Esophagus (tissue), 2 donors: ENCODE results near the gene CIB1. TPM values are rescaled to one million over a fixed set of nuclear protein-coding genes. Genes with fewer than 3 reads are reported as not detected.

ENCODE experiments used
- H3K27ac ChIP-seq, 2 donors: one replicate each; pipeline ENCODE4 v1.5.1; 2013; ENCODE audit warnings: low read depth in 2 of 2, mild to moderate bottlenecking in 2 of 2, inconsistent platforms in 1 of 2, low read length in 1 of 2, moderate library complexity in 1 of 2
- H3K27me3 ChIP-seq, 2 donors: one replicate each; pipeline ENCODE4 v1.6.1; 2013; ENCODE audit warnings: low read length in 2 of 2, control low read depth in 1 of 2, mild to moderate bottlenecking in 1 of 2; ENCODE audit not compliant: insufficient read depth in 2 of 2, control insufficient read depth in 1 of 2
- H3K36me3 ChIP-seq, 2 donors: one replicate each; pipeline ENCODE4 v1.6.1; 2013; ENCODE audit warnings: low read length in 1 of 2; ENCODE audit not compliant: control insufficient read depth in 2 of 2, insufficient read depth in 2 of 2
- H3K4me1 ChIP-seq, 2 donors: one replicate each; pipeline ENCODE4 v1.6.1; 2013; ENCODE audit warnings: low read length in 1 of 2; ENCODE audit not compliant: control insufficient read depth in 2 of 2, insufficient read depth in 2 of 2
- H3K4me3 ChIP-seq, 2 donors: one replicate each; pipeline ENCODE4 v1.5.1; 2013; ENCODE audit warnings: low read length in 2 of 2, mild to moderate bottlenecking in 2 of 2, low read depth in 1 of 2, moderate library complexity in 1 of 2
- H3K9me3 ChIP-seq, 2 donors: one replicate each; pipeline ENCODE4 v1.6.1; 2013; ENCODE audit warnings: mild to moderate bottlenecking in 2 of 2, low read depth in 1 of 2, low read length in 1 of 2, moderate library complexity in 1 of 2; ENCODE audit not compliant: control insufficient read depth in 2 of 2, insufficient read depth in 1 of 2
- WGBS, 2 donors: extraction: QIAGEN DNeasy Blood & Tissue Kit; methylation state at CpG; one replicate each; pipeline ENCODE4 v1.1.7; 2013; 5-methylcytosine and 5-hydroxymethylcytosine counted together
- polyA plus RNA-seq, 2 donors: library from polyadenylated mRNA; stranded (reverse); fragments of 200-250 nt; gene quantifications; one replicate each; pipeline ENCODE4 v1.2.3, GENCODE V29; 2013
- donor health status: healthy with polysubstance abuse.
- donor health status: Bipolar disorder and iron deficiency.

Gene CIB1
- polyA plus RNA-seq, 2 donors = 88.5 to 121 TPM

DNA sequence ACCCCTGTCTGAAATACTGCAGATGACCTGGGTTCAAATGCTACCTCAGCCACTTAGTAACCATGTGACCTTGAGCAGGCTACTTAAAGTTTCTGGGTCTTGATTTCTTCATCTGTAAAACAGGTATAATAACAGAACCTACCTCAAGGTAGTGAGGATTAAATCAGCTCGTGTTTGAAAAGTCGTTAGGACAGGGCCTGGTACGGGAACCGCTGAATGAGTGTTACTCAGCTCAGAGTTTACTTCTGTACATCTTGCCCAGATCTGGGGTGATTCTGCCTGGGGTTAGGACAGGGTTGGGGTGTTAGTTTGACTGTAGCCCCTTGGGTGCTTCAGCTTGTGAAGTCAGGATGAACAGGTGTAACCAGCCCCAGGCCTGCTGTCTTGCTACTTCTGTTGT, 30.8 kb downstream of the CIB1 start:
- Histone ChIP-seq H3K27ac (peak overlapping the region; percentile 75 to 94), H3K36me3 (peaks cover 7 to 19% of the 10 kb centered on the region in 2 donors)
- 60 to 69% methylated on average over 4 of the region's 4 CpGs for WGBS, 2 donors

DNA sequence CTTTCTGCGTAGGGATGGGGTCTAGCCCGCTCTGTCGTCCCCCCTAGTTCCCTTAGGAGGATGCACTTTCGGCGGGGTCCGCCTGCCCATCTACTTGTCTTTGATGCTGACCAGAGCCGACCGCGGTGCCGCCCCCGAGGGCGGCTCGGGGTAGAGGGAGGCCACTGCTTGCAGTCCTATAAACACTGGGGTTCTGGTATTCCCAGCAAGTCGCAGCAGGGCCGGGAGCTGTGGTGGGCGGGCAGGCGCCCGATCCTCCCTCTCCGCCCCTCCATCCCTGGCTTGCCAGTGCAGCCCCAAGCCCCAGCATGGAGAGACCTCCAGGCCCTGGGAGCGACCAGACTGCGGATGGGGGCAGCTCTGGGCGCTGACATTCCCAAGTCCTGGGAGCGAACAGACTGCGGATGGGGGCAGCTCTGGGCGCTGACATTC, 31.8 kb downstream of the CIB1 start:
- H3K4me1 ChIP-seq = peaks cover 4 to 23% of the 10 kb centered on the region in 2 donors

More for the DNA sequence above, 30.8 kb downstream of the CIB1 start:
- no peaks in the 10 kb centered on the region for H3K27me3 ChIP-seq
- peaks cover 4 to 25% of the 10 kb centered on the region in 2 donors for H3K4me1 ChIP-seq
- no peaks in the 10 kb centered on the region for H3K9me3 ChIP-seq
- H3K4me3 ChIP-seq = peak overlapping the region; percentile 80 to 94

DNA sequence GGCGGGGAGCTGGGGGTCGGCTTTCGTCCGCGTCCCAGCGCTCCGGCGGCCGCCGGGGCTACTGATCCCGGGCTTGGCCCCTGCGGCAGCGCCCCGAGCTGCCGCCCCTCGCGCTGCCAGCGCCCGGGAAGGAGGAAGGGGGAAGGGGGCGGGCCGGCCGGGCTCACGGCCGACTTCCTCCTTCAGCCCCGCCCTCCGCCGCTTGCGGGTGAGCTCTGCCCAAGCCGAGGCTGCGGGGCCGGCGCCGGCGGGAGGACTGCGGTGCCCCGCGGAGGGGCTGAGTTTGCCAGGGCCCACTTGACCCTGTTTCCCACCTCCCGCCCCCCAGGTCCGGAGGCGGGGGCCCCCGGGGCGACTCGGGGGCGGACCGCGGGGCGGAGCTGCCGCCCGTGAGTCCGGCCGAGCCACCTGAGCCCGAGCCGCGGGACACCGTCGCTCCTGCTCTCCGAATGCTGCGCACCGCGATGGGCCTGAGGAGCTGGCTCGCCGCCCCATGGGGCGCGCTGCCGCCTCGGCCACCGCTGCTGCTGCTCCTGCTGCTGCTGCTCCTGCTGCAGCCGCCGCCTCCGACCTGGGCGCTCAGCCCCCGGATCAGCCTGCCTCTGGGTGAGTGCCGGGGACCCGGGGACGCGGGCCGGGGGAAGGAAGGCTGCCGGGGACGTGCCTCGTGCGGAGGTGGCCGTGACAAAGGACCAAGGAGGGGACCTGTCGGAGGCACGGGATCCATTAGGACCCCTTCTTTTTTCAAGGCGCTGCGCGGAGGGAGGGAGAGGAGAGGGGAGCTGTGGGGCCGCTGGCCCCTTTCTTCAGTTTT, 32.4 kb downstream of the CIB1 start, which contains the start of gene SEMA4B:
TSS of gene SEMA4B (plus strand) at position 201 of the 814 bp plus-strand sequence. CDS start at position 450, 249 bp downstream.
- Histone ChIP-seq H3K4me1 (peaks cover 4 to 23% of the 10 kb centered on the region in 2 donors), H3K9me3 (no peaks in the 10 kb centered on the region)

More for the DNA sequence above, 31.8 kb downstream of the CIB1 start:
- Histone ChIP-seq H3K27ac (peak overlapping the region; percentile 94 to 97), H3K9me3 (no peaks in the 10 kb centered on the region), H3K27me3 (no peaks in the 10 kb centered on the region), H3K36me3 (peaks cover 6 to 15% of the 10 kb centered on the region in 2 donors), H3K4me3 (peak overlapping the region; percentile 80 to 94)
- WGBS, 2 donors = 9 to 10% methylated on average over 25 of the region's 25 CpGs

DNA sequence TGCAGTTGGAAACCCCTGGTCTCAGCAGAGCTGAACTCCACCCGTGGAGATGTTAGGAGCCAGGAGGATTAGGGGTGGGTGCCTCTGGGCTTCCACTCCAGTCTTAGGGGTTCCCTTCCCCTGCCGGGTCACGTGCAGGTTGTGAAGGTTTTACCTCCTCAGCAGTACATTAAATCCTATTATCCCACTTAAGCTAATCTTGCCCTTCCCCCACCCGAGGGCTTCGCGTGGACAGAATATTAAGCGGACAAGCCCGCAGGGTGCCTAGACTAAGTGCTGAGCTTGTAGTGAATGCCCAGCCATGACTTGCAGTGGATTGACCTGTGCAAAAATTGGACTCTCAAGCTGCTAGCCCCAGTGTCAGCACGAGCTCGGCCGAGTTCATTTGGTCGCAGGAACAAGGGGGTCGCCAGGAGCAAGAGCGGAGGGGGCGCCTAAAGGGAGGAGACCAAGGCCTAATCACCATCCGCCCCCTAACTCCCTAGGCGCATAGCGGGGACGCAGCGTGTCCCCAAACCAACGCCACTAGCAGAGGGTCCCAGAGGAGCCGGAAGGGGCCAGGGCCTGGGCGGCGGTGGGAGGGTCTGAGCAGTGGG, 33.1 kb downstream of the CIB1 start:
- 9 to 19% methylated on average over 24 of the region's 24 CpGs for WGBS, 2 donors
- peak overlapping the region; percentile 80 to 94 for H3K4me3 ChIP-seq
- H3K36me3 ChIP-seq = peaks cover 0 to 10% of the 10 kb centered on the region in 2 donors
- H3K27me3 ChIP-seq = no peaks in the 10 kb centered on the region
- H3K27ac ChIP-seq = peak overlapping the region; percentile 94 to 97
- peaks cover 4 to 23% of the 10 kb centered on the region in 2 donors for H3K4me1 ChIP-seq
- no peaks in the 10 kb centered on the region for H3K9me3 ChIP-seq

More for the DNA sequence above, 32.4 kb downstream of the CIB1 start, which contains the start of gene SEMA4B:
- peaks cover under 1 to 12% of the 10 kb centered on the region in 2 donors for H3K36me3 ChIP-seq
- peak within 1 kb of the TSS; percentile 94 to 97 for H3K27ac ChIP-seq
- no peaks in the 10 kb centered on the region for H3K27me3 ChIP-seq
- peak within 1 kb of the TSS; percentile 80 to 94 for H3K4me3 ChIP-seq
- WGBS, 2 donors = 0 to 1% methylated on average over 73 to 88 of the region's 88 CpGs

DNA sequence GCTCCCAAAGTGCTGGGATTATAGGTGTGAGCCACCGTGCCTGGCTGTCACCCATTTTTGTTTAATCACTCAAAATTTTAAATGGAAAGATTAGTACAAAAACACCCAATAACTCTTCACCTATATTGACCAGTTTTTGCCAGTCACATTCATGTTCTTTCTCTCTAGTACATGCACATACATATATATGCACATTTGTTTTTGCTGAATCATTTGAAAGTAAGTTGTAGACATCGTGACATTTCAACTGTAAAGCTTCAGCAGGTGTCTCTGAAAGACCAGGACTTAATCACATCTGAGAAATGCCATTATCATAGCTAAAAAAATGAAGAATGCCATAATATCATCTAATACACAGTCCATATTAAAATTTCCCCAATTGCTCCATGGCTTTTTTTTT, 39.1 kb downstream of the CIB1 start:
- H3K36me3 ChIP-seq = peaks cover 0 to 6% of the 10 kb centered on the region in 2 donors
- no peak overlapping the region for H3K4me3 ChIP-seq
- H3K4me1 ChIP-seq = peaks cover 13 to 29% of the 10 kb centered on the region in 2 donors
- H3K27ac ChIP-seq = no peak overlapping the region
- WGBS, 2 donors = 65 to 68% methylated on average over 2 of the region's 2 CpGs
- no peaks in the 10 kb centered on the region for H3K9me3 ChIP-seq
- H3K27me3 ChIP-seq = no peaks in the 10 kb centered on the region

DNA sequence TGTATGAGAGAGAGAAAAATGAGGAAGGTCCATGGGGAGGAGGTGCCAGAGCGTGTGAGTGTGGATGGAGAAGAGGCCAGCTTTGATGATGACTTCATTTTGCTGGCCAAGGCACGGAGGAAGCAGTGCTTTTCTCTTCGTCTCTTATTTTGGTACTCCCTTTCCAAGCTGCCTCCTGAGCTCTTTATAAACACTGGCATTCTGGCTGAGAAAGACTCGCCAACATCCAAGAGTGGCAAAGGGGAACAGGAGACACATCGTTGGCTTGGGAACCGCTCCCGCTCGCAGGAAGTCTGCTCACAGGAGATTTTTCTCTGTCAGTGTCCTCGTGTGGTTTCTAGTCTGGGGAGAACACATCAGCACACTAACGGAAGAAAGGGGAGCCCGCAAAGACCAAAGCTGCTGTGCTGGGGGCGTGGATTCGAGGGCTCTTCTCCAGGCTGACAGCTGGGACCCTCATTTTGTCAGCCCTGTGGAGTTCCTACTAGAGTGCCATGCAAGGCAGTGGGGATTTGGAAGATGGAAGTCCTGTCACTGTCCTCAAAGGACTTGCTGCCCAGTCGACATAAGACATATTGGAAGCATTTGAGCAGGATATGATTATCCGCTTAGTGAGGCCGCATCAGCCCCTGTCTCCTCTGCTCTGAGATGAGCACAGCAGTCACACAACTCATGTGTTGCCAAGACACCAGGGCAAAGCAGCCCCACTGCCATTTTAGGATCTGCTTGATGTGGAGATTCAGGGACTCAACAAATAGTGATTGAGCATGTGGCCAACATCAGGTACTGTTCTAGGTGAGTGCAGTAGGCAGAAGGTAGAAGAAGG, 40.6 kb downstream of the CIB1 start:
- WGBS, 2 donors = 35 to 42% methylated on average over 16 of the region's 16 CpGs
- H3K36me3 ChIP-seq = peaks cover 0 to 6% of the 10 kb centered on the region in 2 donors
- H3K27me3 ChIP-seq = no peaks in the 10 kb centered on the region
- peak overlapping the region; percentile 93 to 96 for H3K27ac ChIP-seq
- no peaks in the 10 kb centered on the region for H3K9me3 ChIP-seq
- H3K4me3 ChIP-seq = no peak overlapping the region
- peaks cover 15 to 27% of the 10 kb centered on the region in 2 donors for H3K4me1 ChIP-seq

DNA sequence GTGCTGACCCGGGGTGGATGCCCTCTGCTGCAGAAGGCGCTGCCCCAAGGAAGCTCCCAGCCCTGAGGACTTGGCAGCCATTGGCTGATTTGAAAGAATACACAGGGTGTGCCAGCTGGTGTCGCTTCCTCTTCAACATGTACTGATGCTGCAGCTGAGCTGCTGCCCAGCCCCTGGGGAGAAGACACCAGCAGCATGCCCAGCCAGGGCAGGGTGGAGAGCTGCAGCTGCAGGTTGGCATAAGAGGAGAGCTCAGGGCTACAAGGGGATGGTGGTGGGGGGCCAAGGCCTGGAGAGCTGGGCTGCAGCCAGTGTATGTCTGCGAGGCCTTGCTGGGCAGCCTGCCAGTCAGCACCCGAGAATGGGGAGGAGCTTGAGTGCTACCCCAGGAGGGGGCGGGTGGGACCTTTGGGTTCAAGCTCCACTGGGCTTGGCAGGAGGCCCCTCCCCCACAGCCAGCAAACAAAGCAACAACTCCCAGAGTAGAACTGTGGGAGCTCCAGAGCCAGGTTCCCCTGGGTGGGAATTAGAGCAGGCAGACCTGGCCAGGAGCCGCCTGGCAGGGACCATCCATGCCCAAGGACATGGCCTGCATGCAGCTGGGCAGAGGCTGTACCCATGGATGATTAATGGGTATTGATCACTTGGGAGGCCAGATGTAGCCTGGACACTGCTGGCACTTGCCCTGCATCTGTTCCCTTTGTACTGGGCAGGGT, 41.8 kb downstream of the CIB1 start:
- Histone ChIP-seq H3K27me3 (no peaks in the 10 kb centered on the region), H3K4me1 (peaks cover 15 to 27% of the 10 kb centered on the region in 2 donors), H3K36me3 (peaks cover 0 to 6% of the 10 kb centered on the region in 2 donors), H3K27ac (peak overlapping the region; percentile 93 to 96), H3K4me3 (no peak overlapping the region), H3K9me3 (no peaks in the 10 kb centered on the region)
- WGBS, 2 donors = 17 to 18% methylated on average over 7 of the region's 7 CpGs

DNA sequence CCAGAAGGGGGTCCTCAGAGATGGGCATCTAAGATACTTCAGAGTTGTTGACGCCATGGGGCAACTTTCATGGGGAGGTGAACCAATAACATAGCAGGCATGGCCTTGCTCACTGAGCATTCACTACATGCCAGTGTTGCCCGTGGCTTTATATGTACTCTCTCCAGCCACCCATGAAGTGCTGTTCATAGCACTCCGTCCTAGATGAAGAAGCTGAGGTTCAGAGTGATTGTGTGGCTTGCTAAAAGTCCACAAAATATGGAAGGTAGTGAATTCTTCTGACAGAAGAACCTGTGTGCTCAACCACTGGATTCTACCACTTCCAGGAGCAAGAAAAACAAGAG, 42.4 kb downstream of the CIB1 start:
- H3K9me3 ChIP-seq = no peaks in the 10 kb centered on the region
- H3K27ac ChIP-seq = peak overlapping the region; percentile 93 to 96
- no peaks in the 10 kb centered on the region for H3K27me3 ChIP-seq
- H3K4me1 ChIP-seq = peaks cover 15 to 28% of the 10 kb centered on the region in 2 donors
- WGBS, 2 donors = 44 to 47% methylated on average over 3 of the region's 3 CpGs
- H3K36me3 ChIP-seq = peaks cover 0 to 6% of the 10 kb centered on the region in 2 donors
- no peak overlapping the region for H3K4me3 ChIP-seq
